Gastrocnemius medialis (tissue), 4 donors: Measurements from ENCODE around the gene OBSCN.

Experiments
- POLR2A ChIP-seq, 2 donors: fragments of 450-650 bp; IDR thresholded peaks; one replicate each; pipeline ENCODE4 v1.6.1; 2017; ENCODE audit warnings: antibody characterized with exemption in 2 of 2, mild to moderate bottlenecking in 2 of 2, moderate library complexity in 2 of 2
- TF ChIP-seq, protein P1 (sequence below), 5 experiments: fragments of 450-650 bp in 3 of 5; fragments of 200-600 bp in 2 of 5; sonication (generic) in 2 of 5; IDR thresholded peaks in 4 of 5; conservative IDR thresholded peaks in 1 of 5; 1 replicate in 4 of 5; 2 replicates in 1 of 5; pipeline ENCODE4 v1.5.1; 2016 to 2019; ENCODE audit warnings: antibody characterized with exemption in 5 of 5, mild to moderate bottlenecking in 3 of 5, moderate library complexity in 3 of 5

DNA sequence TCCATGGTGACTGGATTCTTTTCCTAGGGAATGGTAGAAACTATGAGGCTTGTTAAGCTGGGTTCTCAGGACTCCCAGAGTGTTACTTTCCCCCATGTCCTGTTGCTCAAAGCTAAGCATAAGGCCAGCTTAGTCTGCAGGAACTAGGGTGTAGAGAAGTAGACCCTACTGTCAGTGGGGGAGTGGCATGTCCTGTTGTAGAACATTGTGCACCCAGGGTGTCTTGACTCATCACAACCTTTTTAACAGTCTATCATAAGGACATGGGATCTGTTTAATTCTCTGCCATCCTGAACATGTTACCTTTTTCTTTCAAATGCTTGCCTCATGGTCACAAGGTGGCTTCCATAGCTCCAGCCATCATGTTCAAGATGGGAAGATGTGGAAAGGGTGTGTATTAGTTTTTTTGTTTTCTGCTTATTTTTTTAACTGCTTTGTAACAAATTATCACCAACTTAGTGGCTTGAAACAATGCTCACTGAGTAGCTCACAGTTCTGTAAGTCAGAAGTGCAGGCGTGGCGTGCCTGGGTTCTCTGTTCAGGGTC is 17.4 kb downstream of the OBSCN start:
- peak in 1 of 2 donors; percentile 8 for TF ChIP-seq POLR2A (IDR thresholded peaks at IDR 0.05)
- TF ChIP-seq, protein P1, sequence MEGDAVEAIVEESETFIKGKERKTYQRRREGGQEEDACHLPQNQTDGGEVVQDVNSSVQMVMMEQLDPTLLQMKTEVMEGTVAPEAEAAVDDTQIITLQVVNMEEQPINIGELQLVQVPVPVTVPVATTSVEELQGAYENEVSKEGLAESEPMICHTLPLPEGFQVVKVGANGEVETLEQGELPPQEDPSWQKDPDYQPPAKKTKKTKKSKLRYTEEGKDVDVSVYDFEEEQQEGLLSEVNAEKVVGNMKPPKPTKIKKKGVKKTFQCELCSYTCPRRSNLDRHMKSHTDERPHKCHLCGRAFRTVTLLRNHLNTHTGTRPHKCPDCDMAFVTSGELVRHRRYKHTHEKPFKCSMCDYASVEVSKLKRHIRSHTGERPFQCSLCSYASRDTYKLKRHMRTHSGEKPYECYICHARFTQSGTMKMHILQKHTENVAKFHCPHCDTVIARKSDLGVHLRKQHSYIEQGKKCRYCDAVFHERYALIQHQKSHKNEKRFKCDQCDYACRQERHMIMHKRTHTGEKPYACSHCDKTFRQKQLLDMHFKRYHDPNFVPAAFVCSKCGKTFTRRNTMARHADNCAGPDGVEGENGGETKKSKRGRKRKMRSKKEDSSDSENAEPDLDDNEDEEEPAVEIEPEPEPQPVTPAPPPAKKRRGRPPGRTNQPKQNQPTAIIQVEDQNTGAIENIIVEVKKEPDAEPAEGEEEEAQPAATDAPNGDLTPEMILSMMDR (IDR thresholded peaks at IDR 0.05 in 4 of 5, conservative IDR thresholded peaks at IDR 0.05 in 1 of 5), result no peak
